Karpas-422 (cell line): Measurements from ENCODE around the gene USP17L15. TPM values are rescaled to one million over a fixed set of nuclear protein-coding genes. Genes with fewer than 3 reads are reported as not detected.
"Not testable (repeated sequence)": the region's sequence is repeated elsewhere in the genome, so short reads cannot be mapped to it uniquely, and the experiment has no call there.

Experiments used
- DNase-seq: peaks from one replicate; pipeline ENCODE4 v3.0.0-alpha.2; 2015
- H2AFZ ChIP-seq: fragments of 200-600 bp; sonication (generic); 2 replicates; pipeline ENCODE4 v1.6.1; 2014; ENCODE audit warnings: antibody characterized with exemption, low read length, mixed read lengths
- H3K27ac ChIP-seq: fragments of 200-600 bp; sonication (generic); 2 replicates; pipeline ENCODE4 v1.5.1; 2014; ENCODE audit warnings: mild to moderate bottlenecking, low read length, moderate library complexity
- H3K27me3 ChIP-seq: fragments of 200-600 bp; sonication (generic); 2 replicates; pipeline ENCODE4 v1.6.1; 2014; ENCODE audit warnings: low read length, mixed read lengths
- H3K36me3 ChIP-seq: fragments of 200-600 bp; sonication (generic); 2 replicates; pipeline ENCODE4 v1.6.1; 2014; ENCODE audit warnings: low read length, mixed read lengths; ENCODE audit not compliant: insufficient read depth
- H3K4me1 ChIP-seq: fragments of 200-600 bp; sonication (generic); 2 replicates; pipeline ENCODE4 v1.6.1; 2014; ENCODE audit warnings: mild to moderate bottlenecking, low read length, mixed read lengths
- H3K4me2 ChIP-seq: fragments of 200-600 bp; sonication (generic); 2 replicates; pipeline ENCODE4 v1.6.1; 2014; ENCODE audit warnings: low read length, low read depth, mild to moderate bottlenecking; ENCODE audit not compliant: poor library complexity, severe bottlenecking
- H3K4me3 ChIP-seq: fragments of 200-600 bp; sonication (generic); 2 replicates; pipeline ENCODE4 v1.5.1; 2014; ENCODE audit warnings: mild to moderate bottlenecking, antibody characterized with exemption, low read length, mixed read lengths
- H3K79me2 ChIP-seq: fragments of 200-600 bp; sonication (generic); 2 replicates; pipeline ENCODE4 v1.6.1; 2014; ENCODE audit warnings: mild to moderate bottlenecking, low read length, mixed read lengths
- H3K9ac ChIP-seq: fragments of 200-600 bp; sonication (generic); 2 replicates; pipeline ENCODE4 v1.6.0; 2014; ENCODE audit warnings: low read length
- H3K9me2 ChIP-seq: fragments of 200-600 bp; sonication (generic), shearing (Covaris generic); replicated peaks from 2 replicates; pipeline ENCODE4 v1.6.0; 2014; ENCODE audit warnings: mild to moderate bottlenecking, low read length, moderate library complexity; ENCODE audit not compliant: insufficient read depth
- H3K9me3 ChIP-seq: fragments of 300-700, 200-600 bp; sonication (generic); 2 replicates; pipeline ENCODE4 v1.6.1; 2014; ENCODE audit warnings: low read length, mixed read lengths
- H4K20me1 ChIP-seq: fragments of 200-600 bp; sonication (generic); 2 replicates; pipeline ENCODE4 v1.6.1; 2014; ENCODE audit warnings: mild to moderate bottlenecking, antibody characterized with exemption, low read length, low read depth; ENCODE audit not compliant: insufficient read depth
- total RNA-seq: library from RNA; depleted of rRNA; stranded (reverse); fragments of >200 nt; shearing (Covaris generic); gene quantifications from 2 replicates; pipeline ENCODE4 v1.2.3, GENCODE V29; 2014; ENCODE audit warnings: low replicate concordance; rRNA removed

Gene USP17L15
- not detected in 2 replicates for total RNA-seq

GRCh38 chr4:9234085-9234484 lies at the start of gene USP17L15:
Gene USP17L15 (plus strand): TSS chr4:9234385. CDS start chr4:9234385, 0 bp downstream.
- H3K4me2 ChIP-seq, H2AFZ ChIP-seq, H3K9me3 ChIP-seq, H3K36me3 ChIP-seq, DNase-seq, H3K79me2 ChIP-seq, H3K9me2 ChIP-seq, H3K4me3 ChIP-seq, H3K9ac ChIP-seq, H3K4me1 ChIP-seq, H4K20me1 ChIP-seq, H3K27me3 ChIP-seq, H3K27ac ChIP-seq: not testable (repeated sequence)

- H3K4me1 ChIP-seq, DNase-seq, H3K27me3 ChIP-seq: not testable (repeated sequence)
Observed at GRCh38 chr4:9210357-9210756, 23.8 kb upstream of the USP17L15 start, which contains the start of gene USP17L10. Gene USP17L10 (plus strand): TSS chr4:9210657. CDS start chr4:9210657, 0 bp downstream.

GRCh38 chr4:9214701-9215100 lies 19.5 kb upstream of the USP17L15 start:
- not testable (repeated sequence) for H3K9ac ChIP-seq, H3K4me3 ChIP-seq, H3K27ac ChIP-seq, H3K9me3 ChIP-seq, H3K36me3 ChIP-seq, H3K27me3 ChIP-seq, H3K79me2 ChIP-seq, H3K4me2 ChIP-seq, H3K9me2 ChIP-seq, DNase-seq, H3K4me1 ChIP-seq, H2AFZ ChIP-seq, H4K20me1 ChIP-seq

More at GRCh38 chr4:9210357-9210756, 23.8 kb upstream of the USP17L15 start, which contains the start of gene USP17L10:
- not testable (repeated sequence) for H3K4me2 ChIP-seq, H4K20me1 ChIP-seq, H3K36me3 ChIP-seq, H3K79me2 ChIP-seq, H3K9ac ChIP-seq, H3K4me3 ChIP-seq, H2AFZ ChIP-seq, H3K9me2 ChIP-seq, H3K9me3 ChIP-seq, H3K27ac ChIP-seq

- not testable (repeated sequence) for H3K36me3 ChIP-seq, H3K4me3 ChIP-seq, H3K4me2 ChIP-seq
Observed at GRCh38 chr4:9215105-9215504, 19.1 kb upstream of the USP17L15 start, which contains the start of gene USP17L11. Gene USP17L11 (plus strand): TSS chr4:9215405. CDS start chr4:9215405, 0 bp downstream.

GRCh38 chr4:9219852-9220251 lies 14.3 kb upstream of the USP17L15 start, which contains the start of gene USP17L12:
Gene USP17L12 (plus strand): TSS chr4:9220152. CDS start chr4:9220152, 0 bp downstream.
- H3K27me3 ChIP-seq, H3K27ac ChIP-seq, H4K20me1 ChIP-seq, H3K9ac ChIP-seq, H2AFZ ChIP-seq, H3K4me3 ChIP-seq, H3K4me2 ChIP-seq, H3K36me3 ChIP-seq, H3K79me2 ChIP-seq, DNase-seq, H3K9me3 ChIP-seq, H3K4me1 ChIP-seq, H3K9me2 ChIP-seq: not testable (repeated sequence)

More at GRCh38 chr4:9215105-9215504, 19.1 kb upstream of the USP17L15 start, which contains the start of gene USP17L11:
- H2AFZ ChIP-seq, H3K27ac ChIP-seq, H3K9me2 ChIP-seq, H4K20me1 ChIP-seq, H3K27me3 ChIP-seq, H3K79me2 ChIP-seq, H3K9ac ChIP-seq, H3K4me1 ChIP-seq, DNase-seq, H3K9me3 ChIP-seq: not testable (repeated sequence)

- H3K27ac ChIP-seq, H3K4me3 ChIP-seq, DNase-seq, H3K9ac ChIP-seq, H4K20me1 ChIP-seq, H3K36me3 ChIP-seq, H2AFZ ChIP-seq, H3K4me1 ChIP-seq, H3K27me3 ChIP-seq, H3K9me2 ChIP-seq, H3K79me2 ChIP-seq, H3K4me2 ChIP-seq, H3K9me3 ChIP-seq: not testable (repeated sequence)
Observed at GRCh38 chr4:9224596-9224995, 9.6 kb upstream of the USP17L15 start, which contains the start of gene USP17L13. Gene USP17L13 (plus strand): TSS chr4:9224896. CDS start chr4:9224896, 0 bp downstream.

- not testable (repeated sequence) for H3K4me2 ChIP-seq, H3K9me3 ChIP-seq, H3K79me2 ChIP-seq, H3K36me3 ChIP-seq, H3K9ac ChIP-seq, H3K27ac ChIP-seq, H4K20me1 ChIP-seq, DNase-seq, H2AFZ ChIP-seq, H3K27me3 ChIP-seq, H3K4me1 ChIP-seq, H3K9me2 ChIP-seq, H3K4me3 ChIP-seq
Observed at GRCh38 chr4:9230249-9230648, 3.9 kb upstream of the USP17L15 start.

- H3K27me3 ChIP-seq, H2AFZ ChIP-seq, DNase-seq, H3K9ac ChIP-seq, H3K4me1 ChIP-seq, H3K4me2 ChIP-seq, H3K9me3 ChIP-seq, H3K4me3 ChIP-seq, H3K27ac ChIP-seq, H3K9me2 ChIP-seq, H3K36me3 ChIP-seq, H4K20me1 ChIP-seq, H3K79me2 ChIP-seq: not testable (repeated sequence)
Observed at GRCh38 chr4:9238461-9238860, 4.3 kb downstream of the USP17L15 start.

- H3K9me2 ChIP-seq, H3K4me1 ChIP-seq, H3K36me3 ChIP-seq, DNase-seq, H2AFZ ChIP-seq, H3K27ac ChIP-seq, H4K20me1 ChIP-seq, H3K4me3 ChIP-seq, H3K79me2 ChIP-seq, H3K27me3 ChIP-seq, H3K9ac ChIP-seq, H3K9me3 ChIP-seq, H3K4me2 ChIP-seq: not testable (repeated sequence)
Observed at GRCh38 chr4:9243579-9243978, 9.4 kb downstream of the USP17L15 start, which contains the start of gene USP17L17. Gene USP17L17 (plus strand): TSS chr4:9243879. CDS start chr4:9243879, 0 bp downstream.
